B cell (primary cell): Measurements from ENCODE around the gene KSR1. TPM values are rescaled to one million over a fixed set of nuclear protein-coding genes. Genes with fewer than 3 reads are reported as not detected.

Experiments
- ATAC-seq: fragments of 200-7000 bp; cut with Tn5 transposase; one replicate; pipeline ENCODE4 v1.10.0; 2021; ENCODE audit warnings: low read depth, mild to moderate bottlenecking, moderate number of reproducible peaks, moderate library complexity
- CTCF ChIA-PET: fragments of 350-600 bp; sonication (Branson Sonifier 250); formaldehyde crosslinking; loops from one replicate; lab custom pipeline; 2021; ENCODE audit warnings: antibody characterized with exemption, inconsistent platforms; lab: Charles Lee
- POLR2A ChIA-PET: fragments of 350-600 bp; sonication (Branson Sonifier 250); formaldehyde crosslinking; loops from one replicate; lab custom pipeline; 2021; ENCODE audit warnings: antibody characterized with exemption; lab: Charles Lee
- DNase-seq: peaks from one replicate; pipeline ENCODE4 v3.0.0; 2013
- H2AFZ ChIP-seq: 2 replicates; pipeline ENCODE4 v1.6.1; 2012; ENCODE audit warnings: mild to moderate bottlenecking, low read depth, low read length; ENCODE audit not compliant: insufficient read depth, poor library complexity, severe bottlenecking
- H3K27ac ChIP-seq, 2 donors: 1 replicate in 1 of 2; 2 replicates in 1 of 2; pipeline ENCODE4 v1.5.1; 2012 to 2013; ENCODE audit warnings: low read length in 2 of 2, mild to moderate bottlenecking in 2 of 2, moderate library complexity in 1 of 2
- H3K27me3 ChIP-seq, 4 experiments: fragments of 200-600 bp in 1 of 4; sonication (generic) in 1 of 4; replicated peaks in 1 of 4; 1 replicate in 2 of 4; 2 replicates in 2 of 4; pipeline versions ENCODE4 v1.6.1 to v1.7.0; 2013 to 2016; ENCODE audit warnings: low read length in 3 of 4, mild to moderate bottlenecking in 2 of 4, mixed read lengths in 1 of 4, moderate library complexity in 1 of 4; ENCODE audit not compliant: insufficient read depth in 4 of 4, control insufficient read depth in 3 of 4; ENCODE audit errors: control extremely low read depth in 1 of 4
- H3K36me3 ChIP-seq, 2 experiments: replicated peaks in 1 of 2; 1 replicate in 1 of 2; 2 replicates in 1 of 2; pipeline versions ENCODE4 v1.6.1 to v1.7.1; 2013; ENCODE audit warnings: low read length in 1 of 2; ENCODE audit not compliant: insufficient read depth in 2 of 2, control insufficient read depth in 1 of 2; ENCODE audit errors: control extremely low read depth in 1 of 2, extremely low read depth in 1 of 2
- H3K4me1 ChIP-seq, 2 donors: fragments of 200-600 bp in 1 of 2; sonication (generic) in 1 of 2; 1 replicate in 1 of 2; 2 replicates in 1 of 2; pipeline versions ENCODE4 v1.5.1 to v1.6.1; 2013 to 2017; ENCODE audit warnings: low read length in 2 of 2; ENCODE audit not compliant: control insufficient read depth in 2 of 2, insufficient read depth in 2 of 2
- H3K4me2 ChIP-seq: replicated peaks from 2 replicates; pipeline ENCODE3; 2012; ENCODE audit warnings: mild to moderate bottlenecking, low read depth, low read length; ENCODE audit not compliant: poor library complexity, severe bottlenecking
- H3K4me3 ChIP-seq, 5 experiments: fragments of 200-600 bp in 1 of 5; sonication (generic) in 1 of 5; 1 replicate in 3 of 5; 2 replicates in 2 of 5; pipeline versions ENCODE4 v1.5.1 to v1.7.0; 2011 to 2016; ENCODE audit warnings: low read length in 4 of 5, mild to moderate bottlenecking in 4 of 5, low read depth in 2 of 5, control low read depth in 1 of 5, moderate library complexity in 1 of 5; ENCODE audit not compliant: insufficient read depth in 1 of 5; ENCODE audit errors: control extremely low read depth in 1 of 5, extremely low read depth in 1 of 5
- H3K79me2 ChIP-seq: fragments of 200-600 bp; sonication (generic); one replicate; pipeline ENCODE4 v1.6.0; 2016; ENCODE audit warnings: low read length; ENCODE audit not compliant: control insufficient read depth, insufficient read depth
- H3K9ac ChIP-seq: fragments of 200-600 bp; sonication (generic); 2 replicates; pipeline ENCODE4 v1.6.1; 2017; ENCODE audit warnings: mild to moderate bottlenecking, low read length, moderate library complexity
- H3K9me3 ChIP-seq, 3 donors: one replicate each; pipeline versions ENCODE4 v1.6.1 to v1.7.1; 2013; ENCODE audit warnings: low read length in 2 of 3; ENCODE audit not compliant: control insufficient read depth in 2 of 3, insufficient read depth in 1 of 3; ENCODE audit errors: control extremely low read depth in 1 of 3
- H4K20me1 ChIP-seq: 2 replicates; pipeline ENCODE4 v1.6.0; 2012; ENCODE audit warnings: mild to moderate bottlenecking, low read length; ENCODE audit not compliant: insufficient read depth, control insufficient read depth, poor library complexity, severe bottlenecking
- H3K27ac Mint-ChIP-seq: one replicate; pipeline ENCODE4 v1.8.0; 2021; ENCODE audit warnings: mixed read lengths
- H3K27me3 Mint-ChIP-seq: one replicate; pipeline ENCODE4 v1.8.0; 2021; ENCODE audit warnings: mixed read lengths
- H3K4me1 Mint-ChIP-seq: one replicate; pipeline ENCODE4 v1.8.0; 2021; ENCODE audit warnings: mixed read lengths
- H3K4me3 Mint-ChIP-seq: one replicate; pipeline ENCODE4 v1.8.0; 2021; ENCODE audit warnings: mixed read lengths
- H3K9me3 Mint-ChIP-seq: one replicate; pipeline ENCODE4 v1.8.0; 2022; ENCODE audit warnings: mixed read lengths; ENCODE audit not compliant: insufficient read depth
- EZH2 ChIP-seq: IDR thresholded peaks from 2 replicates; pipeline ENCODE4 v1.6.1; 2012; ENCODE audit warnings: borderline replicate concordance, low read depth, mild to moderate bottlenecking, moderate library complexity, low read length; ENCODE audit not compliant: insufficient read depth, poor library complexity, severe bottlenecking
- WGBS: methylation state at CpG from one replicate; pipeline ENCODE4 v1.1.5; 2013; ENCODE audit warnings: missing lambda C conversion rate; ENCODE audit not compliant: insufficient coverage; 5-methylcytosine and 5-hydroxymethylcytosine counted together
- intact Hi-C: fragments of 100-400 bp; cut with micrococcal nuclease; formaldehyde crosslinking; loops from one replicate; pipeline ENCODE4 v1.10.0; 2022
- polyA plus RNA-seq: library from polyadenylated mRNA; depleted of rRNA; stranded (reverse); fragments of >200 nt; gene quantifications from 2 replicates; pipeline ENCODE4 v1.2.3, GENCODE V29; 2012
- total RNA-seq, 2 donors: library from RNA; stranded (reverse); fragments of 120-200 nt in 1 of 2; gene quantifications; 1 replicate in 1 of 2; 2 replicates in 1 of 2; pipeline versions ENCODE4 v1.2.3 to v1.2.4, GENCODE V29; 2013 to 2022
- TF ChIP-seq, protein P1 (sequence below): fragments of 200-600 bp; IDR thresholded peaks from one replicate; pipeline ENCODE4 v1.8.0; 2022; ENCODE audit warnings: antibody characterized with exemption, mild to moderate bottlenecking

The KSR1 gene
- total and polyA plus RNA-seq, 2 donors (not counting 1 experiment from before 2014, with no cell fraction given) = 27.5 to 85.6 TPM

DNA sequence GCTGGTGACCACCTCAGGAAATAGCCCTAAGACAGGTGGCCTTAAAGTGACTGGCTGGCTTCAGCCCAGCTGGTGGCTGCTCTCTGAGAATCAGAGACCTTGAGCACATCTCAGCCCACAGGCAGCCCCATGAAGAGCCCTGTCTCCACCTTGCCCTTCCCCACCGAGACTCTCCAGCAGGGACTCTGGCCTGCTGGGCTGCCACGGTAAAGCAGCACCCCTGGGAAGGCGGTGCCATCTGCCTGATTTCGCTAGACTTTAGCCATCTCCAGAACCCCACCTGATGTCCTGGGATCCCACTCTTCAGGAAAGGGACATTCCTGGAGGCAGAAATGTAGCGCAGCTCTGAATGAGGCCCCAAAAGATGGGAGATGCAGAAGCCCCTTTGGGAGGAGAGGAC lies 129.5 kb downstream of the KSR1 start:
- POLR2A ChIA-PET = no interaction called here
- Histone ChIP-seq H3K4me3 (no peak overlapping the region), H2AFZ (no peak overlapping the region), H4K20me1 (no peaks in the 10 kb centered on the region), H3K4me1 (peaks cover 0 to 14% of the 10 kb centered on the region in 2 donors), H3K4me2 (no peak overlapping the region), H3K36me3 (peaks cover 0 to 12% of the 10 kb centered on the region in 2 experiments), H3K9me3 (no peaks in the 10 kb centered on the region), H3K27ac (no peak overlapping the region), H3K27me3 (no peaks in the 10 kb centered on the region), H3K9ac (no peak overlapping the region), H3K79me2 (no peaks in the 10 kb centered on the region)
- ATAC-seq (no peak), DNase-seq (no peak)
- intact Hi-C loops = no loop called here
- CTCF ChIA-PET = interaction anchor here (1.3 to 1.7 kb wide), 3 partner anchors 14 to 236 kb away, joined by 3 to 9 read pairs (median 4); no protein-coding TSS in a partner anchor
- no peaks in the 10 kb centered on the region for H3K27me3 Mint-ChIP-seq
- H3K9me3 Mint-ChIP-seq = no peaks in the 10 kb centered on the region
- no peak overlapping the region for H3K27ac Mint-ChIP-seq
- no peak overlapping the region for H3K4me3 Mint-ChIP-seq
- TF ChIP-seq EZH2 = no peak
- TF ChIP-seq, protein P1, sequence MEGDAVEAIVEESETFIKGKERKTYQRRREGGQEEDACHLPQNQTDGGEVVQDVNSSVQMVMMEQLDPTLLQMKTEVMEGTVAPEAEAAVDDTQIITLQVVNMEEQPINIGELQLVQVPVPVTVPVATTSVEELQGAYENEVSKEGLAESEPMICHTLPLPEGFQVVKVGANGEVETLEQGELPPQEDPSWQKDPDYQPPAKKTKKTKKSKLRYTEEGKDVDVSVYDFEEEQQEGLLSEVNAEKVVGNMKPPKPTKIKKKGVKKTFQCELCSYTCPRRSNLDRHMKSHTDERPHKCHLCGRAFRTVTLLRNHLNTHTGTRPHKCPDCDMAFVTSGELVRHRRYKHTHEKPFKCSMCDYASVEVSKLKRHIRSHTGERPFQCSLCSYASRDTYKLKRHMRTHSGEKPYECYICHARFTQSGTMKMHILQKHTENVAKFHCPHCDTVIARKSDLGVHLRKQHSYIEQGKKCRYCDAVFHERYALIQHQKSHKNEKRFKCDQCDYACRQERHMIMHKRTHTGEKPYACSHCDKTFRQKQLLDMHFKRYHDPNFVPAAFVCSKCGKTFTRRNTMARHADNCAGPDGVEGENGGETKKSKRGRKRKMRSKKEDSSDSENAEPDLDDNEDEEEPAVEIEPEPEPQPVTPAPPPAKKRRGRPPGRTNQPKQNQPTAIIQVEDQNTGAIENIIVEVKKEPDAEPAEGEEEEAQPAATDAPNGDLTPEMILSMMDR = no peak
- peaks cover 11% of the 10 kb centered on the region for H3K4me1 Mint-ChIP-seq
- WGBS = 98% methylated on average over 5 of the region's 5 CpGs

DNA sequence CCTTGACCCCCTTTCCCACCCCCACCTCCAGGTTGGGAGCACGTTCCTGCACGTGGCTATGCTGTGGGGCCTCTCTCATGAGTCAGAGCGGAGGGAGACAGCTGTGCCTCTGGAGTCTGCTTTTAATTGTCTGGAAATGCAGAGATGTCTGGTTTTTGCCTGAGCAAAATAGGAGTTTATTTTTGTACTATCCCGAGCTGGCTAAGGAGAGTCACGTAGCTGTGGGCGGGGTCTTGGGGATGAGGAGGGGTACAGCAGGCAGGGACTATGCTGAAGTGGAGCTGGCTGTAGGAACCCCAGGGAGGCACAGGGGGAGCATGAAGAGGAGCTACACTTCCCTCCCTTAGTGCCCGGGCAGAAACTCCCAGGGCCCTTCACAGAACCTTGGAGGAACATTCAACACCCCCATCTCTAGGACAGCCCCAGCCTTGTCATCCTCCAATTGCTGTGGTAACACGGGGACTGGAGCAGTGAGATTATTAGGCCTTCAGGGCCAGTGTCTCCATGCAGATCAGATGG lies 130.0 kb downstream of the KSR1 start:
- H3K27me3 Mint-ChIP-seq = no peaks in the 10 kb centered on the region
- H3K4me2 ChIP-seq = no peak overlapping the region
- peaks cover 0 to 12% of the 10 kb centered on the region in 2 experiments for H3K36me3 ChIP-seq
- no peak overlapping the region for H3K4me3 ChIP-seq
- ChIA-PET POLR2A (no interaction called here), CTCF (interaction anchor here (1.3 kb wide), 1 partner anchor 236 kb away, joined by 3 read pairs; no protein-coding TSS in a partner anchor)
- no peak overlapping the region for H3K27ac Mint-ChIP-seq
- H3K4me1 Mint-ChIP-seq = peaks cover 11% of the 10 kb centered on the region
- intact Hi-C loops = no loop called here
- no peaks in the 10 kb centered on the region for H3K9me3 Mint-ChIP-seq
- H3K79me2 ChIP-seq = no peaks in the 10 kb centered on the region
- no peaks in the 10 kb centered on the region for H3K27me3 ChIP-seq
- no peak overlapping the region for H2AFZ ChIP-seq
- DNase-seq (no peak), ATAC-seq (no peak)
- H4K20me1 ChIP-seq = no peaks in the 10 kb centered on the region
- no peak overlapping the region for H3K9ac ChIP-seq
- peaks cover 0 to 14% of the 10 kb centered on the region in 2 donors for H3K4me1 ChIP-seq
- H3K9me3 ChIP-seq = no peaks in the 10 kb centered on the region
- H3K27ac ChIP-seq = no peak overlapping the region
- WGBS = 100% methylated on average over 2 of the region's 8 CpGs
- H3K4me3 Mint-ChIP-seq = no peak overlapping the region
- no peak for TF ChIP-seq EZH2
- TF ChIP-seq, protein P1 = no peak
